OCI-LY3 (cell line): Measurements from ENCODE around the gene WDR86.

Source experiments
- H2AFZ ChIP-seq: fragments of 200-600, 300-600 bp; shearing (Covaris generic); 2 replicates; pipeline ENCODE4 v1.6.0; 2014; ENCODE audit warnings: antibody characterized with exemption, low read depth, low read length
- H3K27ac ChIP-seq: fragments of 200-600, 300-600 bp; sonication (generic); 2 replicates; pipeline ENCODE4 v1.5.1; 2014; ENCODE audit warnings: mild to moderate bottlenecking, low read length, moderate library complexity, mixed read lengths
- H3K27me3 ChIP-seq: fragments of 200-600, 300-600 bp; sonication (generic); 2 replicates; pipeline ENCODE4 v1.6.1; 2014; ENCODE audit warnings: low read depth, low read length, mixed read lengths
- H3K36me3 ChIP-seq: fragments of 200-600, 300-600 bp; sonication (generic); replicated peaks from 2 replicates; pipeline ENCODE3; 2014; ENCODE audit warnings: low read depth, low read length, mixed read lengths
- H3K4me1 ChIP-seq: fragments of 300-600, 200-600 bp; sonication (generic); 2 replicates; pipeline ENCODE4 v1.6.1; 2014; ENCODE audit warnings: low read length, mixed read lengths
- H3K4me2 ChIP-seq: fragments of 200-600, 300-600 bp; sonication (generic); 2 replicates; pipeline ENCODE4 v1.6.1; 2014; ENCODE audit warnings: low read length, mixed read lengths
- H3K4me3 ChIP-seq: fragments of 300-600, 200-600 bp; sonication (generic); 2 replicates; pipeline ENCODE4 v1.5.1; 2014; ENCODE audit warnings: antibody characterized with exemption, mild to moderate bottlenecking, low read length, moderate library complexity
- H3K79me2 ChIP-seq: fragments of 300-600, 200-600 bp; shearing (Covaris generic); 2 replicates; pipeline ENCODE4 v1.6.1; 2014; ENCODE audit warnings: mild to moderate bottlenecking, low read length, mixed read lengths
- H3K9ac ChIP-seq: fragments of 300-600, 200-600 bp; shearing (Covaris generic); 2 replicates; pipeline ENCODE4 v1.6.0; 2014; ENCODE audit warnings: mild to moderate bottlenecking, low read length, moderate library complexity
- H3K9me3 ChIP-seq: fragments of 200-600, 300-600 bp; shearing (Covaris generic); 2 replicates; pipeline ENCODE4 v1.6.1; 2014; ENCODE audit warnings: low read length, mixed read lengths; ENCODE audit not compliant: insufficient read depth
- H4K20me1 ChIP-seq: fragments of 200-600, 300-600 bp; sonication (generic); 2 replicates; pipeline ENCODE4 v1.6.1; 2016; ENCODE audit warnings: low read length, mixed read lengths; ENCODE audit not compliant: insufficient read depth
- CTCF ChIP-seq: fragments of 200-600, 300-600 bp; sonication (generic); IDR thresholded peaks from 2 replicates; pipeline ENCODE4 v1.5.1; 2014; ENCODE audit warnings: antibody characterized with exemption, low read length, low read depth
- EZH2phosphoT487 ChIP-seq: fragments of 200-600 bp; shearing (Covaris generic); IDR thresholded peaks from 2 replicates; pipeline ENCODE4 v1.6.1; 2018; ENCODE audit warnings: antibody characterized with exemption, mixed run types, low read depth

WDR86 gene

DNA sequence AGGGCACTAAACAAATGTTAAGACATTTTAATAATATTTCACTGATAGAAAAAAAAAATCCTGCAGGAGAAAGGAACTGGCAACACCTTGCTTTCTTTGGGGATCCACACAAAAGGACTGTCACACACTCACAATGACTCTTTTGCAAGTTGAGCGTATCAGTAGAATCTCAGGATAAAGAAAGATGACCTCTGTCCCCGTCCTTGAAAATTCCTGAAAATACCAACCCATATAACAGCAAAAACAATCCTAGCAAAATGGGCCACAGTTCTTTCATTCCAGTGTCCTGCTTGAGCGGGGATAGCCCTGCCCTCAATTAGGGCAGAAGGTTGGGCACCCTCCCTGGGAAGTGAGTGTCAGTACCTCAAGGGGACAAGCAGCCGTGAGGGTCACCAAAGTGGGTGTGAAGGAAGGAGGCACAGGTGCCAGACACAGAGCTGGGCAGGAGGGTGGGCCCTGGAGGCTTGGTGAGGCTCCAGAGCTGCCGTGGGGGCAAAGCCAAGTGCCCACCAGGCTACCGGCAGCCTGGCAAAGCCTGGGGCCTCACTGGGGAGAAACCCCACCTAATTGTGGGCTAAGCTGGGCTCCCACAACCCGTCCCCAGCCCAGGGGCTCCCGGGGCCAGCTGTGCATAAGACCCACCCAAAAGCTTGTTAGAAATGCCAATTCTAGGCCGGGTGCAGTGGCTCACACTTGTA is 2.8 kb downstream of the WDR86 start:
- Histone ChIP-seq H3K4me2 (no peak overlapping the region), H3K27ac (no peak overlapping the region), H3K27me3 (peaks cover 25% of the 10 kb centered on the region), H4K20me1 (no peaks in the 10 kb centered on the region; the same call in 1 of the 2 replicates), H2AFZ (no peak overlapping the region), H3K4me3 (no peak overlapping the region), H3K9ac (no peak overlapping the region), H3K79me2 (no peaks in the 10 kb centered on the region), H3K36me3 (no peaks in the 10 kb centered on the region), H3K4me1 (no peaks in the 10 kb centered on the region), H3K9me3 (no peaks in the 10 kb centered on the region)
- TF ChIP-seq CTCF: no peak

GRCh38 chr7:151406051-151406875 is 3.6 kb downstream of the WDR86 start:
- Histone ChIP-seq H4K20me1 (no peaks in the 10 kb centered on the region; the same call in 1 of the 2 replicates), H3K4me1 (no peaks in the 10 kb centered on the region; the same call in 1 of the 2 replicates)

DNA sequence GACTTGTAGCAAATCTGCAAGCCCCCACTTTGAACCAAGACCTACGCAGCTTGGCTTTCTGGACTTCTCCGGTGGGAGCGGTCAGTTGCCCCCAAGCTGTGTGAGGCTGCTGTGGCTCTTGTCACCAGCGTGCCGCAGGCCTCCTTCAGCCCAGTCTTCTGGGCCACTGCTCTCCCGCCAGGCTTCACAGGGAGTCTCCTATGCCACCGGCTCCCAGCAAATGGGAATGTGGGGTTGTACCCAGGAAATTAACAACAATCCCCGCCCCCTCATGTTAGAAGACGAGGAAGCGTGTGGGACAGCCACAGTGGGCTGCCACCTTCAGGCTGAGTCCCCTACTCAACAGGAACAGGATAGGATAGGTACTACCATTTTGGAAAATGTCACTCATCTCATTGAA is 4.2 kb downstream of the WDR86 start:
- no peak overlapping the region for H3K4me3 ChIP-seq

More at GRCh38 chr7:151406051-151406875, 3.6 kb downstream of the WDR86 start:
- no peaks in the 10 kb centered on the region for H3K9me3 ChIP-seq
- no peak overlapping the region for H3K4me3 ChIP-seq
- TF ChIP-seq CTCF: no peak
- TF ChIP-seq EZH2phosphoT487: no peak
- H3K36me3 ChIP-seq: no peaks in the 10 kb centered on the region
- no peak overlapping the region for H3K27ac ChIP-seq
- no peak overlapping the region for H3K9ac ChIP-seq
- H2AFZ ChIP-seq: no peak overlapping the region
- H3K79me2 ChIP-seq: no peaks in the 10 kb centered on the region
- H3K4me2 ChIP-seq: no peak overlapping the region
- peaks cover 22% of the 10 kb centered on the region for H3K27me3 ChIP-seq

More for the DNA sequence above, 4.2 kb downstream of the WDR86 start:
- Histone ChIP-seq H3K27me3 (peaks cover 26% of the 10 kb centered on the region), H3K4me1 (peaks cover 6% of the 10 kb centered on the region), H3K79me2 (no peaks in the 10 kb centered on the region), H3K4me2 (no peak overlapping the region), H3K36me3 (no peaks in the 10 kb centered on the region), H2AFZ (no peak overlapping the region), H4K20me1 (peaks cover 3% of the 10 kb centered on the region; the same call in 1 of the 2 replicates), H3K9ac (no peak overlapping the region), H3K27ac (no peak overlapping the region), H3K9me3 (no peaks in the 10 kb centered on the region)
- TF ChIP-seq EZH2phosphoT487: no peak
- no peak for TF ChIP-seq CTCF
